A673 (cell line): ENCODE results near the gene IQCK.

ENCODE experiments used
- EZH2 ChIP-seq: fragments of 200-600 bp; sonication (generic); IDR thresholded peaks from 2 replicates; pipeline ENCODE4 v1.6.1; 2017; ENCODE audit warnings: borderline replicate concordance, low read depth, mild to moderate bottlenecking, mixed read lengths, antibody characterized with exemption, low read length; ENCODE audit not compliant: poor library complexity, severe bottlenecking
- TF ChIP-seq, protein P1 (sequence below): fragments of 300-800, 200-600 bp; sonication (generic); conservative IDR thresholded peaks from 2 replicates; pipeline ENCODE4 v1.5.1; 2017; ENCODE audit warnings: low read depth, mild to moderate bottlenecking, antibody characterized with exemption, low read length, moderate library complexity, mixed read lengths

DNA sequence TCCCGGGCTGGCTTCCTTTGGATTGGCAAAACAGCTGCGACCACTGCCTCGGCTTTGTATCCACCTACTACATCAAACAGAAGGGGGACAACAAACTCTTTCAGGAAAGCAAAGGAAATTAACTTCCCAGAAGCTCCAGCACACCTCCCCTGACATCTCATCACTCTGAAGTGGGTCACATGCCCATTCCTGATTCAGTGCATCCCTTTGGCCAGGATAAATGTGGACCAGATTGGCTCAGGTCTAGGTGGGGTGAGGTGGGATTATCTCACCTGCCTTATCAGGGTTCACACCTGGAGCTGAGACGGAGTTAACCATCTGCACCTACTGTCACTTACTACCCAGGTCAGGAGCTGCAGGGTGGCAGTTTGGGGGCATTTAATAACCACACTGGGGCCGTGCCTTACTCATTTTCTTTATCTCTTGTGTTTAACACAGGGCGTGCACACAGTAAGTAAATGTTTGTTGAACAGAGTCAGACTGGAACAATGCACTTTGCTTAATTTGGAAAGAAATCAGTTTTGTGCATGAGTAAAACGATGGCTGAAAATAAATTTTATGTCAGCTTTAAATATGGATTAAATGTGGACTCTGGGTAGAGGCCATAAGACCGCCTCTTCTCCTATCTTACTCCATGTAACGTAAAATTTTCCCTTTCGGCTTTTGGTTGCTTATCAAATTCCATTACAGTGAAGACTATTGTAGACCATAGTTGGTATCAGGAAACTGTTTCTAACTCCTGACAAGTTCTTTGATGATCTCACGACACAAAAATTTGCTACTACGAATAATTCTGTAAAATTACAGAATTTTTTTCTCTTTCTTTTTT is 36.0 kb downstream of the IQCK start:
- TF ChIP-seq, protein P1, sequence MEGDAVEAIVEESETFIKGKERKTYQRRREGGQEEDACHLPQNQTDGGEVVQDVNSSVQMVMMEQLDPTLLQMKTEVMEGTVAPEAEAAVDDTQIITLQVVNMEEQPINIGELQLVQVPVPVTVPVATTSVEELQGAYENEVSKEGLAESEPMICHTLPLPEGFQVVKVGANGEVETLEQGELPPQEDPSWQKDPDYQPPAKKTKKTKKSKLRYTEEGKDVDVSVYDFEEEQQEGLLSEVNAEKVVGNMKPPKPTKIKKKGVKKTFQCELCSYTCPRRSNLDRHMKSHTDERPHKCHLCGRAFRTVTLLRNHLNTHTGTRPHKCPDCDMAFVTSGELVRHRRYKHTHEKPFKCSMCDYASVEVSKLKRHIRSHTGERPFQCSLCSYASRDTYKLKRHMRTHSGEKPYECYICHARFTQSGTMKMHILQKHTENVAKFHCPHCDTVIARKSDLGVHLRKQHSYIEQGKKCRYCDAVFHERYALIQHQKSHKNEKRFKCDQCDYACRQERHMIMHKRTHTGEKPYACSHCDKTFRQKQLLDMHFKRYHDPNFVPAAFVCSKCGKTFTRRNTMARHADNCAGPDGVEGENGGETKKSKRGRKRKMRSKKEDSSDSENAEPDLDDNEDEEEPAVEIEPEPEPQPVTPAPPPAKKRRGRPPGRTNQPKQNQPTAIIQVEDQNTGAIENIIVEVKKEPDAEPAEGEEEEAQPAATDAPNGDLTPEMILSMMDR, result no peak
- TF ChIP-seq EZH2, result no peak
